HCT116 (cell line): ENCODE data around the gene MYADM. TPM values are rescaled to one million over a fixed set of nuclear protein-coding genes. Genes with fewer than 3 reads are reported as not detected.
A peak's percentile ranks its signal among the peaks of the same experiment; 100 is the strongest.
"Not testable (repeated sequence)": the region's sequence is repeated elsewhere in the genome, so short reads cannot be mapped to it uniquely, and the experiment has no call there.

Experiments
- ATAC-seq: fragments of 200-7000 bp; cut with Tn5 transposase; 2 replicates; pipeline ENCODE4 v1.9.1; 2020; ENCODE audit warnings: mild to moderate bottlenecking, moderate library complexity
- BruUV-seq: library from RNA; stranded (reverse); fragments of 400-500 nt; replicated peaks from 2 replicates; lab custom pipeline; 2021; lab: Mats Ljungman, UMichigan
- CTCF ChIA-PET: fragments of 300-600 bp; sonication (Branson Sonifier 250); formaldehyde crosslinking; loops from one replicate; lab custom pipeline; 2021; ENCODE audit warnings: antibody characterized with exemption; lab: Charles Lee
- POLR2A ChIA-PET: fragments of 300-600, 350-600 bp; sonication (Branson Sonifier 250); formaldehyde crosslinking; loops from one replicate; lab custom pipeline; 2021; ENCODE audit warnings: antibody characterized with exemption; lab: Charles Lee
- RAD21 ChIA-PET, 2 experiments: fragments of 300-600 bp; sonication (Branson Sonifier 250); formaldehyde crosslinking; loops; one replicate each; lab custom pipeline; 2023; ENCODE audit warnings: low total read pairs in 2 of 2; ENCODE audit not compliant: uncharacterized antibody in 2 of 2, unreplicated experiment in 2 of 2, low non-redundant PET in 1 of 2; lab: Charles Lee
- DNase-seq: peaks from one replicate; pipeline ENCODE4 v3.0.0-alpha.2; 2010; ENCODE audit warnings: low read depth, low spot score
- H2AFZ ChIP-seq: fragments of 200-600 bp; shearing (Covaris generic), sonication (generic); 2 replicates; pipeline ENCODE4 v1.6.1; 2017; ENCODE audit warnings: low read depth, mixed run types, mixed read lengths, antibody characterized with exemption, low read length; ENCODE audit not compliant: poor library complexity, severe bottlenecking
- H3K27ac ChIP-seq: 2 replicates; pipeline ENCODE4 v1.5.1; 2012; ENCODE audit warnings: low read depth, low read length
- H3K27me3 ChIP-seq: fragments of 200-600 bp; sonication (generic); 2 replicates; pipeline ENCODE4 v1.6.1; 2016; ENCODE audit warnings: mixed run types, low read length, mixed read lengths; ENCODE audit not compliant: insufficient read depth
- H3K36me3 ChIP-seq, 2 experiments: fragments of 200-500 bp in 1 of 2; fragments of 200-600 bp in 1 of 2; sonication (Bioruptor generic) in 1 of 2; sonication (generic) in 1 of 2; 2 replicates each; pipeline versions ENCODE4 v1.5.1 to v1.6.1; 2014 to 2016; ENCODE audit warnings: low read length in 2 of 2, inconsistent platforms in 1 of 2, mixed read lengths in 1 of 2, mixed run types in 1 of 2; ENCODE audit not compliant: insufficient read depth in 2 of 2, control insufficient read depth in 1 of 2
- H3K4me1 ChIP-seq, 2 experiments: fragments of 200-600 bp in 1 of 2; sonication (generic) in 1 of 2; 2 replicates each; pipeline versions ENCODE4 v1.5.1 to v1.6.1; 2012 to 2017; ENCODE audit warnings: low read length in 2 of 2, inconsistent platforms in 1 of 2, mild to moderate bottlenecking in 1 of 2, mixed read lengths in 1 of 2, mixed run types in 1 of 2, moderate library complexity in 1 of 2; ENCODE audit not compliant: insufficient read depth in 2 of 2, control insufficient read depth in 1 of 2
- H3K4me2 ChIP-seq: fragments of 200-600 bp; sonication (generic); 2 replicates; pipeline ENCODE4 v1.6.1; 2017; ENCODE audit warnings: mixed run types, low read length, mixed read lengths
- H3K4me3 ChIP-seq, 2 experiments: fragments of 200-600 bp in 1 of 2; sonication (generic) in 1 of 2; replicated peaks in 1 of 2; 2 replicates each; pipeline ENCODE4 v1.5.1; 2011 to 2016; ENCODE audit warnings: low read length in 2 of 2, control low read depth in 1 of 2, low read depth in 1 of 2, mild to moderate bottlenecking in 1 of 2, mixed read lengths in 1 of 2, mixed run types in 1 of 2
- H3K79me2 ChIP-seq: fragments of 200-600 bp; sonication (generic); 2 replicates; pipeline ENCODE4 v1.6.1; 2017; ENCODE audit warnings: mild to moderate bottlenecking, mixed run types, low read length, moderate library complexity, mixed read lengths; ENCODE audit not compliant: insufficient read depth
- H3K9ac ChIP-seq: fragments of 200-600 bp; sonication (generic); 2 replicates; pipeline ENCODE4 v1.6.1; 2016; ENCODE audit warnings: low read length, mixed read lengths
- H3K9me2 ChIP-seq: fragments of 200-600 bp; sonication (generic), shearing (Covaris generic); 2 replicates; pipeline ENCODE4 v1.6.1; 2017; ENCODE audit warnings: mixed run types, mild to moderate bottlenecking, moderate library complexity; ENCODE audit not compliant: insufficient read depth
- H3K9me3 ChIP-seq, 2 experiments: fragments of 200-500 bp in 1 of 2; fragments of 200-600 bp in 1 of 2; sonication (Bioruptor generic) in 1 of 2; sonication (generic) in 1 of 2; 2 replicates each; pipeline ENCODE4 v1.6.1; 2014 to 2017; ENCODE audit warnings: low read length in 2 of 2, mixed read lengths in 2 of 2, inconsistent platforms in 1 of 2, low read depth in 1 of 2, mild to moderate bottlenecking in 1 of 2, mixed run types in 1 of 2, moderate library complexity in 1 of 2; ENCODE audit not compliant: control insufficient read depth in 1 of 2, insufficient read depth in 1 of 2
- H4K20me1 ChIP-seq: fragments of 200-600 bp; sonication (generic), shearing (Covaris generic); 2 replicates; pipeline ENCODE4 v1.6.1; 2017; ENCODE audit warnings: mixed run types, mild to moderate bottlenecking, moderate library complexity; ENCODE audit not compliant: insufficient read depth
- CEBPB ChIP-seq: IDR thresholded peaks from 2 replicates; pipeline ENCODE4 v1.6.1; 2012; ENCODE audit warnings: low read depth
- FOSL1 ChIP-seq: IDR thresholded peaks from 2 replicates; pipeline ENCODE4 v1.6.1; 2012; ENCODE audit warnings: low read depth
- intact Hi-C: fragments of 100-400 bp; cut with micrococcal nuclease; formaldehyde crosslinking; loops from 2 replicates; pipeline ENCODE4 v1.10.0; 2022
- total RNA-seq: library from RNA; stranded (reverse); gene quantifications from one replicate; pipeline ENCODE4 v1.2.1, GENCODE V29; 2021; ENCODE audit not compliant: unreplicated experiment

Gene MYADM
- total RNA-seq, 1 experiment from 2014 or later: 79.6 TPM

- peaks cover 11 to 32% of the 10 kb centered on the region in 2 experiments for H3K4me1 ChIP-seq
- H3K79me2 ChIP-seq, ATAC-seq, H4K20me1 ChIP-seq, H3K4me2 ChIP-seq, POLR2A ChIA-PET, H3K9ac ChIP-seq, H3K9me2 ChIP-seq, RAD21 ChIA-PET, H2AFZ ChIP-seq, H3K4me3 ChIP-seq, DNase-seq, H3K27me3 ChIP-seq, H3K36me3 ChIP-seq, H3K27ac ChIP-seq, H3K9me3 ChIP-seq, BruUV-seq, CTCF ChIA-PET: not testable (repeated sequence)
- intact Hi-C loops: loop anchor here (5.0 kb wide), 1 partner anchor 277 kb away; the partner anchor contains the start of genes PRPF31 and TFPT
Measured at GRCh38 chr19:53840241-53840640, 27.4 kb upstream of the MYADM start.

DNA sequence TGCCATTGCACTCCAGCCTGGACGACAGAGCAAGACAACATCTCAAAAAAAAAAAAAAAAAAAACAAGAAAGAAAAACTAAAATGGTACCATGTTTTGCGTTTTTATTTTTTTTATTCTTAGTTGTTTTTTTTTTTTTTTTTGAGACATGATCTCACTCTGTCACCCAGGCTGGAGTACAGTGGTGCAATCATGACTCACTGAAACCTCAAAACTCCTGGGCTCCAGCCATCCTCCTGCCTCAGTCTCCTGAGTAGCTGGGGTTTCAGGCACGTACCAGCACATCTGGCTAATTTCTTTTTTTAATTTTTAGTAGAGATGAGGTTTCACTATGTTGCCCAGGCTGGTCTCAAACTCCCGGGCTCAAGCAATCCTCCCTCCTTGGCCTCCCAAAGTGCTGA is 26.8 kb upstream of the MYADM start:
- TF ChIP-seq CEBPB (0 out of 2 replicates have a peak, but pooled peaks have one; percentile 30), FOSL1 (0 out of 2 replicates have a peak, but pooled peaks have one; percentile 4)
- intact Hi-C loops: loop anchor here (5.0 kb wide), 1 partner anchor 276 kb away; the partner anchor contains the start of genes PRPF31 and TFPT
- H3K4me3 ChIP-seq, H3K9ac ChIP-seq, H3K9me3 ChIP-seq, H3K27ac ChIP-seq, H3K36me3 ChIP-seq, H3K9me2 ChIP-seq, BruUV-seq, ATAC-seq, RAD21 ChIA-PET, H3K79me2 ChIP-seq, H4K20me1 ChIP-seq, DNase-seq, H3K27me3 ChIP-seq: not testable (repeated sequence)
- H3K4me2 ChIP-seq: 0 out of 2 replicates have a peak overlapping the region, but pooled peaks have one; percentile 1
- ChIA-PET POLR2A (interaction anchor here (0.7 to 1.1 kb wide), 2 partner anchors 26 to 49 kb away, joined by 3 to 4 read pairs; partner anchors contain the start of gene MYADM), CTCF (interaction anchor here (1.0 to 3.8 kb wide), 5 partner anchors 25 to 296 kb away, joined by 3 to 22 read pairs (median 5); partner anchors contain the start of gene CNOT3)
- peaks cover 11 to 32% of the 10 kb centered on the region in 2 experiments for H3K4me1 ChIP-seq
- H2AFZ ChIP-seq: peak overlapping the region; percentile 32
